HL-60 (cell line): ENCODE results near the gene EIF4G3.

Experiments used
- CTCF ChIP-seq: IDR thresholded peaks from one replicate; pipeline ENCODE4 v1.5.1; 2011; ENCODE audit warnings: low read length, control low read depth, inconsistent platforms; ENCODE audit not compliant: insufficient read depth
- SPI1 ChIP-seq: IDR thresholded peaks from 2 replicates; pipeline ENCODE4 v1.6.1; 2012; ENCODE audit warnings: low read depth, mild to moderate bottlenecking, borderline replicate concordance
- TF ChIP-seq, protein P1 (sequence below): IDR thresholded peaks from 2 replicates; pipeline ENCODE4 v1.6.1; 2012; ENCODE audit warnings: low read depth; ENCODE audit not compliant: insufficient replicate concordance

GRCh38 chr1:20829946-20830345 lies 346.8 kb downstream of the EIF4G3 start:
- TF ChIP-seq CTCF (no peak), SPI1 (no peak)
- TF ChIP-seq, protein P1, sequence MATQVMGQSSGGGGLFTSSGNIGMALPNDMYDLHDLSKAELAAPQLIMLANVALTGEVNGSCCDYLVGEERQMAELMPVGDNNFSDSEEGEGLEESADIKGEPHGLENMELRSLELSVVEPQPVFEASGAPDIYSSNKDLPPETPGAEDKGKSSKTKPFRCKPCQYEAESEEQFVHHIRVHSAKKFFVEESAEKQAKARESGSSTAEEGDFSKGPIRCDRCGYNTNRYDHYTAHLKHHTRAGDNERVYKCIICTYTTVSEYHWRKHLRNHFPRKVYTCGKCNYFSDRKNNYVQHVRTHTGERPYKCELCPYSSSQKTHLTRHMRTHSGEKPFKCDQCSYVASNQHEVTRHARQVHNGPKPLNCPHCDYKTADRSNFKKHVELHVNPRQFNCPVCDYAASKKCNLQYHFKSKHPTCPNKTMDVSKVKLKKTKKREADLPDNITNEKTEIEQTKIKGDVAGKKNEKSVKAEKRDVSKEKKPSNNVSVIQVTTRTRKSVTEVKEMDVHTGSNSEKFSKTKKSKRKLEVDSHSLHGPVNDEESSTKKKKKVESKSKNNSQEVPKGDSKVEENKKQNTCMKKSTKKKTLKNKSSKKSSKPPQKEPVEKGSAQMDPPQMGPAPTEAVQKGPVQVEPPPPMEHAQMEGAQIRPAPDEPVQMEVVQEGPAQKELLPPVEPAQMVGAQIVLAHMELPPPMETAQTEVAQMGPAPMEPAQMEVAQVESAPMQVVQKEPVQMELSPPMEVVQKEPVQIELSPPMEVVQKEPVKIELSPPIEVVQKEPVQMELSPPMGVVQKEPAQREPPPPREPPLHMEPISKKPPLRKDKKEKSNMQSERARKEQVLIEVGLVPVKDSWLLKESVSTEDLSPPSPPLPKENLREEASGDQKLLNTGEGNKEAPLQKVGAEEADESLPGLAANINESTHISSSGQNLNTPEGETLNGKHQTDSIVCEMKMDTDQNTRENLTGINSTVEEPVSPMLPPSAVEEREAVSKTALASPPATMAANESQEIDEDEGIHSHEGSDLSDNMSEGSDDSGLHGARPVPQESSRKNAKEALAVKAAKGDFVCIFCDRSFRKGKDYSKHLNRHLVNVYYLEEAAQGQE = no peak
